Chondrocyte (in vitro differentiated cells): ENCODE data around the gene TCTN3. TPM values are rescaled to one million over a fixed set of nuclear protein-coding genes. Genes with fewer than 3 reads are reported as not detected.
"Not testable (repeated sequence)": the region's sequence is repeated elsewhere in the genome, so short reads cannot be mapped to it uniquely, and the experiment has no call there.

Experiments
- DNase-seq: peaks from one replicate; pipeline ENCODE4 v3.0.0; 2021; ENCODE audit warnings: mixed read lengths, low spot score
- H3K27ac Mint-ChIP-seq: one replicate; pipeline ENCODE4 v1.8.0; 2021; ENCODE audit warnings: mild to moderate bottlenecking, moderate library complexity, mixed read lengths; ENCODE audit not compliant: unreplicated experiment
- H3K27me3 Mint-ChIP-seq: 2 replicates; pipeline ENCODE4 v1.8.0; 2021; ENCODE audit warnings: low read depth, mixed read lengths
- H3K36me3 Mint-ChIP-seq: 2 replicates; pipeline ENCODE4 v1.8.0; 2021; ENCODE audit warnings: low read depth, mixed read lengths
- H3K4me1 Mint-ChIP-seq: 2 replicates; pipeline ENCODE4 v1.8.0; 2021; ENCODE audit warnings: low read depth, mild to moderate bottlenecking, mixed read lengths
- H3K4me3 Mint-ChIP-seq: one replicate; pipeline ENCODE4 v1.8.0; 2021; ENCODE audit warnings: mild to moderate bottlenecking, moderate library complexity, mixed read lengths; ENCODE audit not compliant: unreplicated experiment
- H3K9me3 Mint-ChIP-seq: 2 replicates; pipeline ENCODE4 v1.8.0; 2021; ENCODE audit warnings: low read depth, mixed read lengths
- CTCF ChIP-seq: fragments of 200-600 bp; sonication (generic); IDR thresholded peaks from 2 replicates; pipeline ENCODE4 v1.5.0; 2021; ENCODE audit warnings: antibody characterized with exemption, mild to moderate bottlenecking, moderate library complexity
- total RNA-seq: library from RNA; stranded (reverse); gene quantifications from 3 replicates; pipeline ENCODE4 v1.2.1, GENCODE V29; 2021

TCTN3 gene
- total RNA-seq, 1 donor from 2014 or later: 32.7 TPM

DNA sequence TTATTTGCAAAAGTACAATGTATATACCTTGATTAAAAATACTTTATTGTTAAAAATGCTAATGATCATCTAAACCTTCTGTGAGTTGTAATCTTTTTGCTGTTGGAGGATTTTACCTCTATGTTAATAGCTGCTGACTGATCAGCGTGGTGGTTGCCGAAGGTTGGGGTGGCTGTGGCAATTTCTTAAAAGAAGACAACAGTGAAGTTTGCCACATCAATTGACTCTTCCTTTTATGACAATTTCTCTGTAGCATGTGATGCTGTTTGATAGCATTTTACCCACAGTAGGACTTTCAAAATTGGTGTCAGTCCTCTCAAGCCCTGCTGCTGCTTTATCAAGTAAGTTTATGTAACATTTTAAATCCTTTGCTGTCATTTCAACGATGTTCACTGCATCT lies 45.3 kb upstream of the TCTN3 start:
- no peaks in the 10 kb centered on the region for H3K9me3 Mint-ChIP-seq
- no peaks in the 10 kb centered on the region for H3K27me3 Mint-ChIP-seq
- no peaks in the 10 kb centered on the region for H3K36me3 Mint-ChIP-seq
- no peak overlapping the region for H3K4me3 Mint-ChIP-seq
- TF ChIP-seq CTCF: no peak
- peaks cover 23% of the 10 kb centered on the region for H3K4me1 Mint-ChIP-seq
- DNase-seq: no peak
- no peak overlapping the region for H3K27ac Mint-ChIP-seq

- not testable (repeated sequence) for H3K4me3 Mint-ChIP-seq, H3K36me3 Mint-ChIP-seq, H3K27ac Mint-ChIP-seq, DNase-seq, H3K4me1 Mint-ChIP-seq, H3K27me3 Mint-ChIP-seq
- H3K9me3 Mint-ChIP-seq: peaks cover 14% of the 10 kb centered on the region
These were observed 39.2 kb upstream of the TCTN3 start for GRCh38 chr10:95732907-95733306.

DNA sequence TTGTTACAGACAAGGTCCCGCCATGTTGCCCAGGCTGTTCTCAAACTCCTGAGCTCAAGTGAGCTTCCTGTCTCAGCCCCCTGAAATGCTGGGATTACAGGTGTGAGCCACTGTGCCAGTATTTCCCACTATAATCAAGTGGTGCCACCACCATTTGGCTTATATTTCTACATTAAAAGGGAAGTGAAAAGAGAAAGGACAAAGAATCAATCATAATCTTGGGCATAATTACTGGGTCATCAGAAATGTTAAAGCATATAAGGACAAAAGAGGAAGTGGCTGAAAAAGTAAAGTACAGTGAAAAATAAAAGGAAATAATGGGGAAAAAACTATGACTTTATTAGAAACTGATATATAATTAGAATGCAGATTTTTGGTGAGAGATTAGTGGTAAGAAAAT lies 36.5 kb upstream of the TCTN3 start:
- H3K27ac Mint-ChIP-seq: no peak overlapping the region
- DNase-seq: no peak
- peaks cover 5% of the 10 kb centered on the region for H3K27me3 Mint-ChIP-seq
- no peak for TF ChIP-seq CTCF
- H3K4me3 Mint-ChIP-seq: no peak overlapping the region
- peaks cover 18% of the 10 kb centered on the region for H3K9me3 Mint-ChIP-seq
- no peaks in the 10 kb centered on the region for H3K4me1 Mint-ChIP-seq
- no peaks in the 10 kb centered on the region for H3K36me3 Mint-ChIP-seq

- DNase-seq: no peak
- H3K4me1 Mint-ChIP-seq: no peaks in the 10 kb centered on the region
- peaks cover 5% of the 10 kb centered on the region for H3K27me3 Mint-ChIP-seq
- H3K36me3 Mint-ChIP-seq: peaks cover 2% of the 10 kb centered on the region
- no peak overlapping the region for H3K4me3 Mint-ChIP-seq
- TF ChIP-seq CTCF: no peak
- H3K27ac Mint-ChIP-seq: no peak overlapping the region
- peaks cover 25% of the 10 kb centered on the region for H3K9me3 Mint-ChIP-seq
These were observed 35.8 kb upstream of the TCTN3 start for GRCh38 chr10:95729323-95730055.

GRCh38 chr10:95728526-95728925 lies 34.8 kb upstream of the TCTN3 start:
- Mint-ChIP-seq H3K27me3 (peaks cover 5% of the 10 kb centered on the region), H3K9me3 (peaks cover 24% of the 10 kb centered on the region), H3K4me1 (no peaks in the 10 kb centered on the region), H3K36me3 (peaks cover 4% of the 10 kb centered on the region), H3K4me3 (no peak overlapping the region), H3K27ac (no peak overlapping the region)
- no peak for DNase-seq
- TF ChIP-seq CTCF: peak; percentile 13

GRCh38 chr10:95722496-95722895 lies 28.8 kb upstream of the TCTN3 start:
- not testable (repeated sequence) for H3K4me3 Mint-ChIP-seq, H3K27me3 Mint-ChIP-seq, DNase-seq, H3K27ac Mint-ChIP-seq, H3K36me3 Mint-ChIP-seq, H3K4me1 Mint-ChIP-seq
- peaks cover 12% of the 10 kb centered on the region for H3K9me3 Mint-ChIP-seq

DNA sequence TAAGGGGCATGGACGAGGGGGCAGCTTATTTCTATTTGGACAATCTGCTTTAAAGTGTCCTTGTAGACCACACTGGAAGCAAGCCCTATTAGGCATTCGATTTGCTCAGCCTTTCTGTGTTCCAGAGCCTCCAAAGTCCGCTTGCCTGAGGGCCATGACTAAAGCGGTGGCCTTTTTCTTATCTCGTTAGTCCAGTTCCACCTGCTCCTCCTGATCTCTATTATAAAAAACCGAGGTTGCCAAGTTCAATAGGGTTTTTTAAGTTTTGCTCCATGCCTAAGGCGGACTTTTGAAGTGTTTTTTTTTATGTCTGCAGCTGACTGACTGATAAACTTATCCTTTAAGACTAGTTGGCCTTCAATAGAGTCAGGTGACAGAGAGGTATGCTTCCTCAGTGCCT lies 27.0 kb upstream of the TCTN3 start:
- DNase-seq, H3K4me3 Mint-ChIP-seq, H3K9me3 Mint-ChIP-seq, H3K27ac Mint-ChIP-seq, H3K4me1 Mint-ChIP-seq, H3K27me3 Mint-ChIP-seq, H3K36me3 Mint-ChIP-seq: not testable (repeated sequence)
